DLD1 (cell line): ENCODE data around the gene STAB2.

Experiments used
- in situ Hi-C: cut with HindIII; loops from 2 replicates; pipeline ENCODE4 v1.10.0; 2017; ENCODE audit warnings: low sequenced_read_pairs

Gene STAB2

GRCh38 chr12:103686026-103686425 lies 99.0 kb downstream of the STAB2 start:
- in situ Hi-C loops, result no loop called here

GRCh38 chr12:103687253-103687652 lies 100.2 kb downstream of the STAB2 start:
- in situ Hi-C loops, result no loop called here

- in situ Hi-C loops, result no loop called here
Measured at GRCh38 chr12:103688376-103689063, 101.4 kb downstream of the STAB2 start.

- in situ Hi-C loops, result no loop called here
Measured at GRCh38 chr12:103690426-103690825, 103.4 kb downstream of the STAB2 start.

GRCh38 chr12:103691063-103691462 lies 104.0 kb downstream of the STAB2 start:
- in situ Hi-C loops, result no loop called here

- in situ Hi-C loops, result no loop called here
Measured at GRCh38 chr12:103696101-103696500, 109.0 kb downstream of the STAB2 start.

- in situ Hi-C loops, result no loop called here
Measured at GRCh38 chr12:103697971-103698751, 111.1 kb downstream of the STAB2 start.

- in situ Hi-C loops, result no loop called here
Measured at GRCh38 chr12:103698752-103699560, 111.9 kb downstream of the STAB2 start.

- in situ Hi-C loops, result no loop called here
Measured at GRCh38 chr12:103705098-103705497, 118.0 kb downstream of the STAB2 start.

- in situ Hi-C loops, result no loop called here
Measured at GRCh38 chr12:103705927-103706326, 118.9 kb downstream of the STAB2 start.

- in situ Hi-C loops, result no loop called here
Measured at GRCh38 chr12:103707446-103707845, 120.4 kb downstream of the STAB2 start.

GRCh38 chr12:103710544-103710943 lies 123.5 kb downstream of the STAB2 start:
- in situ Hi-C loops, result no loop called here

- in situ Hi-C loops, result no loop called here
Measured at GRCh38 chr12:103712216-103712615, 125.1 kb downstream of the STAB2 start.

GRCh38 chr12:103715494-103715893 lies 128.4 kb downstream of the STAB2 start:
- in situ Hi-C loops, result no loop called here

GRCh38 chr12:103716517-103717196 lies 129.6 kb downstream of the STAB2 start:
- in situ Hi-C loops, result no loop called here

GRCh38 chr12:103725398-103725797 lies 138.3 kb downstream of the STAB2 start:
- in situ Hi-C loops, result no loop called here

GRCh38 chr12:103727638-103728037 lies 140.6 kb downstream of the STAB2 start:
- in situ Hi-C loops, result no loop called here

- in situ Hi-C loops, result no loop called here
Measured at GRCh38 chr12:103728323-103728722, 141.2 kb downstream of the STAB2 start.

GRCh38 chr12:103729499-103729898 lies 142.4 kb downstream of the STAB2 start:
- in situ Hi-C loops, result no loop called here

- in situ Hi-C loops, result no loop called here
Measured at GRCh38 chr12:103731539-103731938, 144.5 kb downstream of the STAB2 start.

GRCh38 chr12:103734863-103735262 lies 147.8 kb downstream of the STAB2 start:
- in situ Hi-C loops, result no loop called here
